Hepatic stellate cell (primary cell): Measurements from ENCODE around the gene ARHGAP44.
A peak's percentile ranks its signal among the peaks of the same experiment; 100 is the strongest.
"Not testable (repeated sequence)": the region's sequence is repeated elsewhere in the genome, so short reads cannot be mapped to it uniquely, and the experiment has no call there.

Experiments
- DNase-seq: peaks from one replicate; pipeline ENCODE4 v3.0.0; 2011; ENCODE audit warnings: low spot score

Gene ARHGAP44

DNA sequence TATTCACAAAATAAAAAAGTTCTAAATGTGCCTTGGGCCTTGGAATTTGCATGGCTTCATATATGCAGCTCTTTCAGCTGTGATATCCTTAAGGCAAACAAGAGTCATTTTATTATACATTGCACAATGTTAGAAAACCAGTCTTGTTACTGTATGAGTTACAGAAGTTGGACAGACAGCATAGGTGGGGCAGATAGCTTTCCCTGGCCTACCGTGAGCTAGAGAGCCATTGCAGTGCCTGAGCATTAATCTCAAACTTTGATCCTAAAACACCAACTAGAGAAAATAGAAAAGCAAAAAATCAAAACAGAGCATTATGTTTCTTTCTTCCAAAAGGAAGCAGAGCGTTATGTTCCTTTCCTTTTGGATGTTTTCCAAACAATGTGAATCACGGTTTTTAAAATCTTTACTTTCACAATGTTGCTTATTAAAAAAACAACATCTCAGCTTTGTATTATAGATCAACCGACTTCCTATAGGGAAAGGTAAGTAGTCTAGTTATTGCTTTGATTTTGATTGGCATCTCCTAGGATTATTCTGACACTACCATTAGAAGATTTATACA, 32.2 kb downstream of the ARHGAP44 start:
- no peak for DNase-seq

GRCh38 chr17:12826431-12826830, 37.1 kb downstream of the ARHGAP44 start:
- no peak for DNase-seq

DNA sequence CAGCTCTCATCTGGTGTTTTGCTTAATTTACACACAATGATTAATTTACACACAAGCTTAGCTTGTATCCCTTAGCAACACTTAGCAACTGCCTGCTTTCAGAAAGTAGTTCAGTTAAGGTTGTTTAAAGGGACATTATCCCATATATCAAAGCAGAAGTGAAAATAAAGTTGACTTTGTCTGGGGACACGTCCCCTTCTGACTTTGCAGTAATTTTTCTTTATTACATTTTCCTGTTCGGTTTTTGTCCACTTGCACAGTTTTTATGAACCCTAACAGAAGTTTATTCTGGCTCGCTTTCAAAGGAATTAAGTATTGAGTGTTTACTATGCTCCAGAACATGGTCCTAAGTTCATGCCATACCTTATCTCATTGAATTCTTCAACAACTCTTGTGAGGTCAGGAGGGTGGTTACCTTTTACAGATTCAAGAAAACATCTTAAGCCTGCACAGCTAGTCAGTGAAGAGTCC, 41.5 kb downstream of the ARHGAP44 start:
- DNase-seq: no peak

DNA sequence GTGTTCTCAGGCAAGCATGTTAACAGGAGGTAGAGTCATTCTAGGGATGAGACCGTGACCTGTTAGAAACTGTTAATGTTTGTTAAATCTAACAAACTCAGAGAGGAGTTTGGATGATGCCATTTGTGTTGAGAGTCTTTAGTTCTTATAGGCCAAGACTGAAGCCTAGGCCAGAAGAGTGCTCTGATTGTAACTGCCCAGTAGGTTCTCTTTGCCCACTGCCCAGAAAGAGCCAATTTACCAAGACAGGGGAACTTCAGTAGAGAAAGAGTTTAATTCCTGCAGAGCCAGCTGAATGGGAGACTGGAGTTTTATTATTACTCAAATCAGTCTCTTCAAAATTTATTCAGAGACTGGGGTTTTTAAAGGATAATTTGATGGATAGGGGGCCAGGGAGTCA, 42.5 kb downstream of the ARHGAP44 start:
- DNase-seq: no peak

GRCh38 chr17:12839042-12839441, 49.7 kb downstream of the ARHGAP44 start:
- DNase-seq: no peak

DNA sequence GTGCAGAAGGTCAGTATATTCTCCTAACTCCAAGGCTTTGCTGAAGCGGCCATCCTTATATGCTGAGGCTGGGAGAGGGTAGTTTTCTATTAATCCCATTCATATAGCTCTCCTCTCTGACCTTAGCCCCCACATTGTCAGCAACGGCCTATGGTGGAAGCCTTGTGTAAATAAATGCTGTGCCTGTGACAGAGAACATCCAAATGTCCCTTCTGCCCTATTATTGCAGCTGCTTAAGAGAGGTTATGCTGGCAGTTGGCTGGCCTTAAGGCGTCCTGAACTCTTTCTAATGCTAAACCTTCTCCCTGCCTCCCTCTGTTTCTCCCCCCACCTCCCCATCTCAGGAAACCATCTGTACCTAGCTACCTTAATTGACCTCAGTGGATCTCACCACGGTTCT, 53.6 kb downstream of the ARHGAP44 start:
- no peak for DNase-seq

DNA sequence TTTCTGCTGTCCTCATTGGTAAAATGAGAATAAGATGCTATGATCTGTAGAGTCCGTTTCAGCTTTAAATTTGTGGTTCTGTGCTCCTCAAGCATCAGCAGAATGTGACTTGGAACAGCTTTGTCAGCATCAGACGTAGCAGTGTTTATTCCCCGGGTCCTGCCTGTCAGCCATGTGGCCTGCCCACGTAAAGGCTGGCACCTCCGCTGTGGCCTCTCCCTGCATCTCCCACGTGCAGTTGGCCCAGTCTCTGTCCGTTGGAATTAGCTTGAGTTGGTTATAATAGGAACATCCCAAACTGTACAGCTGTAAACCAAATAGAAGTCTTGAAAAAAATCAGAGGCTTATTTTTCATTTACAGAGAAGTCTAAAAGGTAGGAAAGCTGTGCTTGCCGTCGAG, 61.7 kb downstream of the ARHGAP44 start:
- no peak for DNase-seq

GRCh38 chr17:12851901-12852435, 62.7 kb downstream of the ARHGAP44 start:
- DNase-seq: no peak

DNA sequence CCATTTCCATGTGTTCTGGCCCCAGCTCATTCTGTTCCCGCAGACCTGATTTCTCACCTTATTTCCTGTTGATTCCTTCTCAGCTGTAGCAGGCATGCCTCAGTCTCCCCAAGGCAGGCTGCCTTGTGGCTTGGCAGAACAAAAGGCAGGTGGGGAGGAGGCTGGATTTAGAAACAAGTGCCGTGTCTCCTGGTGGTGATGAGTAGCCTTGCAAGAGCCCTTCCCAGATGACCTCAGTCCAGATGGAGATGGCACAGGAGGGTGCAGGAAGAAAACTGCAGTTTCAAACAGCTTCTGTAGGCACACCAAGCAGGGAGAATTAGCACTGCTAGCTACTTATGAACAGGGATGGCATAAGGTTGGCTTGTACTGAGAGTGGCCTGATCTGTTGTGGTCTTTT, 64.6 kb downstream of the ARHGAP44 start:
- no peak for DNase-seq

GRCh38 chr17:12856416-12856815, 67.1 kb downstream of the ARHGAP44 start:
- DNase-seq: no peak

DNA sequence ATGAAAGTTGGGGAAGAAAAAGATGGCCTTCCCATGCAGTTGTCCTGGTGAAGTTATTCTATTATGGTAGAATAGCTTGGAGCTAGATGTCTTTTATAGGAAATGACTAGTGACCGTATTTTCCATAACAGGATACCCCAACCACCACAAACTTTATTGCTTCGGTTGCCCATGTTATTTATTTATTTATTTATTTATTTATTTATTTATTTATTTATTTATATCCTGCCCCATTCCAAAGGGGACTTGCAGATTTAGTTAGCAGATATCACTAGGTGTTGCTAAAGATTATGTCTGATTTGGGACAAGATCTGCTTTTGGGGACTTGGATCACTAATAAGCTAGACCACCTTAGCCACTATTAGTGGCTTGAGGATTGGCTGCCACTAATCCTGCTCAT, 68.3 kb downstream of the ARHGAP44 start:
- no peak for DNase-seq

DNA sequence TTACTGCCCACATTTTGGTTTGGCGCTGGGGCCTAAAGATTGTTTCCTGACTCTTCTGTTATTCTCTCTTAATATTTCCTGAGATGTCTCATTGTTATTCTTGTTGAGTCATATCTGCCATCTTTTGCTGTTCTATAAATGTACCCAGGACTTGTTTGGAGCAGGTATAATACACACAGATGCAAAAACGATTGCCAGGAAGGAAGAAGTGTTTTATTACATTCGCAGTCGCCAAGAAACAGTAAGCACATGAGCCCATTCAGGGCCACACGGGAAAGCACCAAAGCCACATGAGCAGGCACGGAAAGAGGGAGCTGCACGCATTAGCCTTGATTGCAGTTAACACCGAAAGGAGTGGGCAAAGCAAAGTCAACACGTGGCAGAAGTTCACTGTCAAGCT, 70.2 kb downstream of the ARHGAP44 start:
- DNase-seq: peak; percentile 15

DNA sequence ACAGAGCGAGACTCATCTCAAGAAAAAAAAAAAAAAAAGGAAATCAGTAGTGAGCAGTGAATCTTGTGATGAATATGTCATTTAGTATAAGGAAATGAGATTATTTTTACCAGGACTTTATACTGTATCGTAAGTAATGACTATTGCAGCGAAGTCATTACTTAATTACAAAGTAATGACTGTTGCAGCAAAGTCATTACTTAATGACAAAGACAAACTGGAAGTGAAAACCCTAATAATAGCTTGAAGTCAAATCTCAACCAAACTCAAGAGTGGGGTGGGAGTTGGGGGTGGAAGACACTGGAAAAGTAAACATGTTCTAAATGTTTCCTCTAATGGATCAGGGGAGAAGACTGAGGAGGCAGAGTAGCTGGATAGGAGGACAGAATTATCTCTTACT, 76.5 kb downstream of the ARHGAP44 start:
- DNase-seq: no peak

DNA sequence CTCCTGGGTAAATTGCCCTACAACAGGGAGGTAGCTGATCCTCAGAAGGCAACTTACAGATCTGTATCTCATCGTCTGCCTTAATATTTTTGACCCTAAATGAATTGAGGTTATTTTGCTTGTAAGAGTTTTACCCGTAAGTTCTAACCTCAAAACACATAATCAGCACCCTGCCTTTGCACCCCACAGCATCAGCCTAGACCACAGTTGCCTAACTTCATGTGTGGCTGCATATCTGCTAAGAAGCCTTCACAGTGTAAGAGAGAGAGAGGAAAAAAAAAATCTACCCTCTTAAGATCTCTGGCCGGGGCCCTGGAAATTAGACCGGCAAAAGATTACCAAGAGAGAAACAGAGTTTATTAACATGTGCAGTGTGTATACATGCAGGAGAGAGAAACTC, 76.9 kb downstream of the ARHGAP44 start:
- no peak for DNase-seq

- DNase-seq: no peak
Observed at GRCh38 chr17:12867726-12868125, 78.4 kb downstream of the ARHGAP44 start.

DNA sequence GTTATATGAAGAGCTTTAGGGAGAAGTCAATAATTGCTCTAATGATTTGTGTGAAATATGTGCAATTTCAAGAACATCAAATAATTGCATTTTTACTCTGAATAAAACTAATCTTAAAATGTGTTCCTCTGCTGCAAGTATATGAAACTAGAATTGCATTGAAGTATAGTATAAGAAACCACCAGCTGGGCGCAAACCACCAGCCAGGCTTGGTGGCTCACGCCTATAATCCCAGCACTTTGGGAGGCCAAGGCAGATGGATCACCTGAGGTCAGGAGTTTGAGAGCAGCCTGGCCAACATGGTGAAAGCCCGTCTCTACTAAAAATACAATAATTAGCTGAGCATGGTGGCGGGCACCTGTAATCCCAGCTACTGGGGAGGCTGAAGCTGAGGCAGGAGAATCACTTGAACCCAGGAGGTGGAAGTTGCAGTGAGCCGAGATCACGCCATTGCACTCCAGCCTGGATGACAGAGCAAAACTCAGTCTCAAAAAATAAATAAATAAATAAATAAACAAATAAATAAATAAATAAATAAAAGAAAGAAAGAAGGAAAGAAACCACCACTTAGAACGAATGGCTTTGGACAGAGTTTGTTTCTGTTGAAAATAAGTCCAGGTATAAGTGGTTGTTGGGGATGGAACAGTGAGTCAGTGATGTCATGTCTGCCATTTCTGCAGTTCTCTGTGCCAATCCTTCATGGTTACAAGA, 84.3 kb downstream of the ARHGAP44 start:
- not testable (repeated sequence) for DNase-seq

DNA sequence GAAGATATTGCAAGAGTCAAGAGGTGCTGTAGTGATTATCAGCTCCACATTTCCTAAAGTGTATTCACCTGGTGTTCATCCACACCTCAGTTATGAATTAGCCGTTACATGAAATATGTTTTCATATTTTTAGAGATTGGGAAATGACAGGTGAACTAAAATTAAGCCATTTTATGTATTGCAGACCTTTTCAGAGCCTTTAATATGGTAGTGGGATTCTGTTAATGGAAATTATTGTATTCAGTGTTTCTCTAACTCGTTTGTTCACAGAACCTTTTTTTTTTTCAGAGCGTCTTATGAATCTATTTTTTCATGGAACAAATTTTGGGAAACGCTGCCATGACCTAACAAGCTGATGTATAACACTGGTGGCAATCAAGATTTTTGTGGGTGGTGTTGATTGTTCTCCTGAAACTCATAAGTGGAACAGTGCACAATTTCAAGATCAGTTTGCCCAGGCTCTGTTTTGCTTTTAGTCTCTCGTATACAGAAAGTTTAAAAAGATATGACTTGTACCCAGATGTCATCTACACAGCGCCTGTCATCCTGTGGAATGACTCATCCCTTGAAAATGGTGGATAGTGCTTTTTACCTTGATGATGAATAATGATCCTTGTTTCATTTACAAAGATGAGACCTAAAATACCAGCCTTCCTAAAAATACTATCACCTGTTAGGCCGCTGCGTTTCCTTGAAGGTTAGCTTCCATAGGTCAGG, 88.8 kb downstream of the ARHGAP44 start:
- no peak for DNase-seq

GRCh38 chr17:12879096-12879495, 89.8 kb downstream of the ARHGAP44 start:
- DNase-seq: not testable (repeated sequence)

- no peak for DNase-seq
Observed at GRCh38 chr17:12883472-12883871, 94.2 kb downstream of the ARHGAP44 start.

DNA sequence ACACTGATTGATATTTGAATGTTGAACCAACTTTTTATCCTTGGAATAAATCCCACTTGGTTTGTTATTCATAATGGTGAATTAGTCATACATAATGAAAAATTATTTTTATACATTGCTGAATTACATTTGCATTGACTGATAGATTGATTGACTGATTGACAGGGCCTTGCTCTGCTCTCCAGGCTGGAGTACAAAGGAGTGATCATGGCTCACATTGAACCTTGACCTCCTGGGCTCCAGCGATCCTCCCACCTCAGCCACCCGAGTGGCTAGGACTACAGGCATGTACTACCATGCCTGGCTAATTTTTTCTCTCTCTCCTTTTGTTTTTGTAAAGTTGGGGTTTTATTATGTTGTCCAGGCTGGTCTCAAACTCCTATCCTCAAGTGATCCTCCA, 97.8 kb downstream of the ARHGAP44 start:
- no peak for DNase-seq

- DNase-seq: no peak
Observed at GRCh38 chr17:12896180-12896785, 107.0 kb downstream of the ARHGAP44 start.

GRCh38 chr17:12898110-12898509, 108.8 kb downstream of the ARHGAP44 start:
- no peak for DNase-seq

- DNase-seq: no peak
Observed at GRCh38 chr17:12899604-12900003, 110.3 kb downstream of the ARHGAP44 start.
